Measurements from ENCODE around the gene KCMF1. TPM values are rescaled to one million over a fixed set of nuclear protein-coding genes. Genes with fewer than 3 reads are reported as not detected.

KCMF1 gene
- total RNA-seq, 4 donors from 2014 or later: 65.0 to 89.7 (median 71.1) TPM

- no peak for TF ChIP-seq CTCF (IDR thresholded peaks at IDR 0.05; ENCODE audit: low read depth)
These were observed 6.4 kb upstream of the KCMF1 start for GRCh38 chr2:84964406-84965191.

GRCh38 chr2:84965192-84965516 lies 5.8 kb upstream of the KCMF1 start:
- TF ChIP-seq CTCF (IDR thresholded peaks at IDR 0.05; ENCODE audit: low read depth): no peak

- no peak for TF ChIP-seq CTCF (IDR thresholded peaks at IDR 0.05; ENCODE audit: low read depth)
These were observed 5.1 kb upstream of the KCMF1 start for GRCh38 chr2:84965827-84966226.

- no peak for TF ChIP-seq CTCF (IDR thresholded peaks at IDR 0.05; ENCODE audit: low read depth)
These were observed 4.2 kb upstream of the KCMF1 start for GRCh38 chr2:84966731-84967130.

- no peak for TF ChIP-seq CTCF (IDR thresholded peaks at IDR 0.05; ENCODE audit: low read depth)
These were observed 1.3 kb upstream of the KCMF1 start for GRCh38 chr2:84969511-84970209.

- no peak for TF ChIP-seq CTCF (IDR thresholded peaks at IDR 0.05; ENCODE audit: low read depth)
These were observed 622 bp upstream of the KCMF1 start for GRCh38 chr2:84970210-84970867.

Measured in subcutaneous adipose tissue (tissue), 4 donors.